ENCODE measurements around the gene VSIG10.
"Not testable (repeated sequence)": the region's sequence is repeated elsewhere in the genome, so short reads cannot be mapped to it uniquely, and the experiment has no call there.

VSIG10 gene

GRCh38 chr12:118107694-118108093, 3.9 kb upstream of the VSIG10 start:
- no peak for FAIRE-seq

- no peak for FAIRE-seq
Measured at GRCh38 chr12:118107011-118107410, 3.2 kb upstream of the VSIG10 start.

GRCh38 chr12:118103201-118103600, 610 bp downstream of the VSIG10 start:
- no peak for FAIRE-seq

- no peak for FAIRE-seq
Measured at GRCh38 chr12:118102609-118103008, 1.2 kb downstream of the VSIG10 start.

GRCh38 chr12:118102070-118102469, 1.7 kb downstream of the VSIG10 start:
- no peak for FAIRE-seq

GRCh38 chr12:118101051-118101450, 2.8 kb downstream of the VSIG10 start:
- FAIRE-seq = no peak

GRCh38 chr12:118098911-118099671, 4.7 kb downstream of the VSIG10 start:
- FAIRE-seq = no peak

- FAIRE-seq = no peak
Measured at GRCh38 chr12:118098401-118098800, 5.4 kb downstream of the VSIG10 start.

GRCh38 chr12:118094039-118094438, 9.8 kb downstream of the VSIG10 start:
- FAIRE-seq = no peak

- no peak for FAIRE-seq
Measured at GRCh38 chr12:118089782-118090181, 14.0 kb downstream of the VSIG10 start.

GRCh38 chr12:118082161-118082560, 21.6 kb downstream of the VSIG10 start:
- FAIRE-seq = no peak

GRCh38 chr12:118081521-118081920, 22.3 kb downstream of the VSIG10 start:
- FAIRE-seq = not testable (repeated sequence)

GRCh38 chr12:118073768-118074167, 30.0 kb downstream of the VSIG10 start:
- no peak for FAIRE-seq

- no peak for FAIRE-seq
Measured at GRCh38 chr12:118070650-118071049, 33.2 kb downstream of the VSIG10 start.

- FAIRE-seq = no peak
Measured at GRCh38 chr12:118068445-118068844, 35.4 kb downstream of the VSIG10 start.

- no peak for FAIRE-seq
Measured at GRCh38 chr12:118065380-118065779, 38.4 kb downstream of the VSIG10 start.

- no peak for FAIRE-seq
Measured at GRCh38 chr12:118064608-118065007, 39.2 kb downstream of the VSIG10 start.

- no peak for FAIRE-seq
Measured at GRCh38 chr12:118063576-118064391, 40.0 kb downstream of the VSIG10 start.

GRCh38 chr12:118061873-118062843, 41.7 kb downstream of the VSIG10 start:
- FAIRE-seq = no peak

GRCh38 chr12:118061011-118061872, 42.6 kb downstream of the VSIG10 start, which contains the start of gene WSB2:
Gene WSB2, minus strand, starts transcription at chr12:118061179. Its CDS starts 131 bp downstream, at chr12:118061048.
- no peak for FAIRE-seq

- FAIRE-seq = no peak
Measured at GRCh38 chr12:118060301-118061010, 43.4 kb downstream of the VSIG10 start.

Data from G401.6 (cell line).